ENCODE data around the gene HEY2. TPM values are rescaled to one million over a fixed set of nuclear protein-coding genes. Genes with fewer than 3 reads are reported as not detected.
"Not testable (repeated sequence)": the region's sequence is repeated elsewhere in the genome, so short reads cannot be mapped to it uniquely, and the experiment has no call there.

The HEY2 gene
- total and polyA plus RNA-seq, 8 donors = 1.3 to 2.9 (median 1.9) TPM

DNA sequence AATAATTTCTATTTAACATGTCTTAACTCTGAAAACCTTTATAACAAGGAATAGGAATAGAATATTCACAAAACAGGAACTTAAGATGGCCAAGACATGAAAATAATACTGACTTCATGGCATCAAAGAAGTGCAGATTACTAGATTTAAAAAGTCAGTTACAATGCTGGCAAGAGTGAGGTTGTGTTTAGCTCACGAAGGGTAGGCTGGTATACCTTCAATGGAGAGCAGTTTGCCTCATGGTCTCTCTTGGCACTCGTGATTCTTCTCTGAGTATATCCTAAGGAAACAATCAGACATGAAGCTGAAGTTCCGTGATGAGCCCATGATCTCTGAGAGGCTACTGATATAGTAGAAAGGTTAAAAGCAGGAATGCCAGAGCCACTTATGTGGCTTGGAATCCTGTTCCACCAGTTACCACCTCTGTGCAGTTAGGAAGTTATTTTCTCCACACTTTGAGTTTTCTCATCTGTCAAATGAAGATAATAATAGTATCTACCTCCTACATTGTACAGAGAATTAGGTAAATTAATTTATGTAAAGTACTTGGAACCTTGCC, 48.5 kb downstream of the HEY2 start:
- Histone ChIP-seq H3K9me3 (no peaks in the 10 kb centered on the region), H3K4me1 (peaks cover 0 to 13% (median 5%) of the 10 kb centered on the region in 3 donors), H3K27ac (no peak overlapping the region), H3K4me3 (no peak overlapping the region), H3K27me3 (no peaks in the 10 kb centered on the region), H3K36me3 (no peaks in the 10 kb centered on the region)
- TF ChIP-seq, protein P1, sequence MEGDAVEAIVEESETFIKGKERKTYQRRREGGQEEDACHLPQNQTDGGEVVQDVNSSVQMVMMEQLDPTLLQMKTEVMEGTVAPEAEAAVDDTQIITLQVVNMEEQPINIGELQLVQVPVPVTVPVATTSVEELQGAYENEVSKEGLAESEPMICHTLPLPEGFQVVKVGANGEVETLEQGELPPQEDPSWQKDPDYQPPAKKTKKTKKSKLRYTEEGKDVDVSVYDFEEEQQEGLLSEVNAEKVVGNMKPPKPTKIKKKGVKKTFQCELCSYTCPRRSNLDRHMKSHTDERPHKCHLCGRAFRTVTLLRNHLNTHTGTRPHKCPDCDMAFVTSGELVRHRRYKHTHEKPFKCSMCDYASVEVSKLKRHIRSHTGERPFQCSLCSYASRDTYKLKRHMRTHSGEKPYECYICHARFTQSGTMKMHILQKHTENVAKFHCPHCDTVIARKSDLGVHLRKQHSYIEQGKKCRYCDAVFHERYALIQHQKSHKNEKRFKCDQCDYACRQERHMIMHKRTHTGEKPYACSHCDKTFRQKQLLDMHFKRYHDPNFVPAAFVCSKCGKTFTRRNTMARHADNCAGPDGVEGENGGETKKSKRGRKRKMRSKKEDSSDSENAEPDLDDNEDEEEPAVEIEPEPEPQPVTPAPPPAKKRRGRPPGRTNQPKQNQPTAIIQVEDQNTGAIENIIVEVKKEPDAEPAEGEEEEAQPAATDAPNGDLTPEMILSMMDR (IDR thresholded peaks at IDR 0.05) = no peak
- DNase-seq (no peak), ATAC-seq (peak in 1 of 4 donors; percentile 15), FAIRE-seq (no peak)
- 80 to 84% methylated on average over 3 of the region's 3 CpGs for WGBS, 2 donors
- intact Hi-C loops (cut with DNase I) = no loop called here

DNA sequence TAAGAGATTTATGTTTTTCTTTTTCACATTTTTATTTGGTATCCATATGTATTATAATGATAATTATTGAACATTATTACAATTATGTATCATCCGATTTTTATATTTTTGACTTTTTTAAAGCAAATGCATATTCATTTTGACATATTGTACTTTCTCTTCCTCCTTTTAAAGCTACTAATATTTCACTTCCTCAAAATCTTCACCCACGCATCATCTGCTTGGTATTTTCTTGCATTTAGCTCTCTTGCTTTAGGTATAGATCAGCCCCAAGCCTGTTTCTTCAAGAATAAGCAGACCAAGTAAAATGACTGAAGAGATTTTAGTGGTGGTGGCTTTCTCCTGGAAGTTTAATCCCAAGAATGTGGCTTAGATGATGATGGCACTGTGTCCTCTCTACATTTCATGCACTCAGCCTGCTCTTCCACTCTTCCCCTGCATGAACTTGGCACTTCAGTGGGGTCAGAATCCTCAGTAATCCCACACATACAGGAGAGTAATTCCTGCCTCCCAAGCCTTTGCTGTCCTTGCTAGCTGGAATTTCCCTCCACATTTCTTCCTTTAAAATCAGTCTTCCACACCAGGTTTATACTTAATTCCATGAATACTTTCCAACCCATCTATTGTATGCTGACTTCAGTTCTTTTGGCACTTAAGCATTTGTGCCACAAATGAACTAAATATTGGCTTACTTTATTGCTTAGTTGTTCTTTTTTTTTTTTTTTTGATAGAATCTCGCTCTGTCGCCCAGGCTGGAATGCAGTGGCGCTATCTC, 49.5 kb downstream of the HEY2 start:
- Histone ChIP-seq H3K9me3 (no peaks in the 10 kb centered on the region), H3K36me3 (no peaks in the 10 kb centered on the region), H3K27me3 (no peaks in the 10 kb centered on the region), H3K4me1 (peaks cover 0 to 14% (median 12%) of the 10 kb centered on the region in 3 donors), H3K27ac (no peak overlapping the region), H3K4me3 (no peak overlapping the region)
- peak; percentile 45 for FAIRE-seq
- intact Hi-C loops (cut with DNase I) = no loop called here
- no peak for DNase-seq
- peak in 2 of 4 donors; percentile 38 to 47 for ATAC-seq
- WGBS, 2 donors = 88% methylated on average over 5 of the region's 5 CpGs
- TF ChIP-seq, protein P1 (IDR thresholded peaks at IDR 0.05) = no peak

DNA sequence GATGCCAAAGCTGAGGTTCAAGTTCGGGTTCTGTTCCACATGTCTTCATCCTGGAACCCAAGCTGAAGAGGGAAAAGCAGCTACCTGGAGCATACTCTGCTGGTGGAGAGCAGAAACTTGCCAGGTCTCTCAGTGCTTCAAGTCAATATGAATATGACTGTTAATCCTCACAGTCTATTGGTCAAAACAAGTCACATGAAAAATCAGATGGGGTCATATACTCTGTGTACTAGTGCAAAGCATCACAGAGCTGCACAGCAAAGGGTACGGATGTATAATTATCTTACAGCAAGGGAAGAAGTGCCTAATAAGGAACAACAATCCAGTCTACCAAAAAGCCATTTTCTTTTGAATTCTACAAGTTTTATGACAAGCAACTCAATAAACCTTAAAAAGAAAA, 53.0 kb downstream of the HEY2 start:
- intact Hi-C loops (cut with DNase I) = no loop called here
- Histone ChIP-seq H3K4me1 (peaks cover 0 to 12% (median 11%) of the 10 kb centered on the region in 3 donors), H3K27me3 (no peaks in the 10 kb centered on the region), H3K9me3 (no peaks in the 10 kb centered on the region), H3K36me3 (no peaks in the 10 kb centered on the region), H3K4me3 (no peak overlapping the region), H3K27ac (peak overlapping the region in 1 of 4 donors; percentile 47)
- FAIRE-seq (no peak), ATAC-seq (no peak), DNase-seq (no peak)
- WGBS, 2 donors = 87 to 90% methylated on average over 2 of the region's 2 CpGs
- TF ChIP-seq, protein P1 (IDR thresholded peaks at IDR 0.05) = no peak

DNA sequence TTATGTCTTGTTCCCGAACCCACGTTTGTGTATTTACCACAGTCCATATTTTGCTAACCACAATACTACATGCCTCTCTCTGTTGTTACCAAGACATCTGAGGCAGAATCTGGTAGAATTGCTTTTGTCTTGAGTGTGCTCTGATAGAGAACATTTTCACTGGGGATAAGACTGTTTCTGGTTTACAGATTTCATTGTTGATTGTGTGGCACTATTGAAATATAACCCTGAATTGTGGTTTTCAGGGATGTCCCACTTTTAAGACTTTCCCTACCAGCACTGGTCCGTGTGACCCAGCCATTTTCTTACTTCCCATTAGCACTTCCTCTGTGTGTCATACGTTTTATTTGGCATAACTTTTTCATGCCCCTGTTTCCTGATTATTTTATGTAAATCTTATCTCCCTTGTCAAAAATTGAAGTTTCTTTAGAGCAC, 53.5 kb downstream of the HEY2 start:
- Histone ChIP-seq H3K27ac (peak overlapping the region in 2 of 4 donors; percentile 42 to 47), H3K4me1 (peaks cover 0 to 11% (median 8%) of the 10 kb centered on the region in 3 donors), H3K27me3 (no peaks in the 10 kb centered on the region), H3K4me3 (no peak overlapping the region), H3K36me3 (no peaks in the 10 kb centered on the region), H3K9me3 (no peaks in the 10 kb centered on the region)
- no peak for DNase-seq
- no peak for FAIRE-seq
- peak; percentile 58 to 72 (median 64) for ATAC-seq
- TF ChIP-seq, protein P1 (IDR thresholded peaks at IDR 0.05) = no peak
- intact Hi-C loops (cut with DNase I) = no loop called here
- 42% methylated on average over 4 of the region's 4 CpGs for WGBS, 2 donors

DNA sequence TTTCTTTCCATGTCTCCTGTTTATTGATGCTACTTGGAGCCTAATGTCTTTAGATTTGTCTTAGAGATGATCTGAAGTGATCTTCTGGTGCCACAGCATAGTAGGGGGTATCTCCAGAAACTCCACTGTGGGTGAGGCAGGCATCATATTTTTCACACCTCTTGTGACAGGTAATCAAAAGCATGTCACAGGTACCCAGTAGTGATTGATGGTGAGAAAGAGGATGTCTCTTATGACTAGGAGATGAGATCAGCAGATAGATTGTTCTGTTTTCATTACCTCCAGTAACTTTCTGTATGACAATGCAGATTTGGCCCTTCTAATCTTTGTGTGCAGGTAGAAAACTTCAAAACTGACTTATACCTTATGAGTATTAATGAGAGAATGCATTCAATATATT, 54.8 kb downstream of the HEY2 start:
- no peak for FAIRE-seq

DNA sequence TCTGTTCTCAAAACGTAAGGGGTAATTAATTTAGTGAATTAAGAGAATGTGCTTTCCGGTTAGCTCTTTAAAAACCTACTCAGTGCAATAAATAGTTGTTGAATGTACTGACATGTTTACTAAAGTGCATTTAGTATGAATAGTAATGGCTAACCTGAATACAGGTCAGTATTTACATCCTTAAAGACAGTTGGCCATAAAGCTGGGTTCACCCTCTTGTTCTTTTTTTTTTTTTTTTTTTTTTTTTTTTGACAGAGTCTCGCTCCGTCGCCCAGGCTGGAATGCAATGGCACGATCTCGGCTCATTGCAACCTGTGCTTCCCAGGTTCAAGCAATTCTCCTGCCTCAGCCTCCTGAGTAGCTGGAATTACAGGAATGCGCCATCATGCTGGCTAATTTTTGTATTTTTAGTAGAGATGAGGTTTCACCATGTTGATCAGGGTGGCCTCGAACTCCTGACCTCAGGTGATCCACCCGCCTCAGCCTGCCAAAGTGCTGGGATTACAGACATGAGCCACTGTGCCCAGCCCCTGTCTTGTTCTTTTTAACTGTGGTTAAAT, 55.5 kb downstream of the HEY2 start:
- not testable (repeated sequence) for H3K27ac ChIP-seq

More for the DNA sequence above, 54.8 kb downstream of the HEY2 start:
- no peaks in the 10 kb centered on the region for H3K27me3 ChIP-seq
- H3K27ac ChIP-seq = no peak overlapping the region
- no peak for DNase-seq
- no peak overlapping the region for H3K4me3 ChIP-seq
- H3K9me3 ChIP-seq = no peaks in the 10 kb centered on the region
- no peak for ATAC-seq
- peaks cover 0 to 11% (median 8%) of the 10 kb centered on the region in 3 donors for H3K4me1 ChIP-seq
- TF ChIP-seq, protein P1 (IDR thresholded peaks at IDR 0.05) = no peak
- no peaks in the 10 kb centered on the region for H3K36me3 ChIP-seq
- intact Hi-C loops (cut with DNase I) = no loop called here

More for the DNA sequence above, 55.5 kb downstream of the HEY2 start:
- WGBS, 2 donors = 93 to 95% methylated on average over 10 of the region's 10 CpGs
- intact Hi-C loops (cut with DNase I); FAIRE-seq; ATAC-seq; H3K9me3 ChIP-seq; H3K4me3 ChIP-seq; DNase-seq; H3K27me3 ChIP-seq; H3K36me3 ChIP-seq: not testable (repeated sequence)
- H3K4me1 ChIP-seq = peaks cover 0 to 11% (median 8%) of the 10 kb centered on the region in 3 donors

Data from pancreas (tissue), 10 donors.